Ishikawa (cell line): ENCODE measurements around the gene IFNGR1.

Experiments
- CEBPB ChIP-seq: IDR thresholded peaks from 2 replicates; pipeline ENCODE4 v1.6.1; 2012
- CREB1 ChIP-seq: IDR thresholded peaks from 2 replicates; pipeline ENCODE4 v1.6.1; 2012; ENCODE audit warnings: low read depth
- EGR1 ChIP-seq: IDR thresholded peaks from 2 replicates; pipeline ENCODE4 v1.6.1; 2012
- EP300 ChIP-seq: IDR thresholded peaks from 2 replicates; pipeline ENCODE4 v1.6.1; 2012; ENCODE audit warnings: borderline replicate concordance
- FOXM1 ChIP-seq: IDR thresholded peaks from 2 replicates; pipeline ENCODE4 v1.6.1; 2012; ENCODE audit warnings: low read depth, borderline replicate concordance
- NFIC ChIP-seq: IDR thresholded peaks from 2 replicates; pipeline ENCODE4 v1.6.1; 2012
- RAD21 ChIP-seq: IDR thresholded peaks from 2 replicates; pipeline ENCODE4 v1.6.1; 2012; ENCODE audit warnings: low read depth
- TAF1 ChIP-seq: IDR thresholded peaks from 2 replicates; pipeline ENCODE4 v1.6.1; 2012; ENCODE audit warnings: low read depth, mild to moderate bottlenecking
- TCF12 ChIP-seq: IDR thresholded peaks from 2 replicates; pipeline ENCODE4 v1.6.1; 2012; ENCODE audit warnings: low read depth
- TEAD4 ChIP-seq: IDR thresholded peaks from 2 replicates; pipeline ENCODE4 v1.6.1; 2012
- YY1 ChIP-seq: IDR thresholded peaks from 2 replicates; pipeline ENCODE4 v1.6.1; 2012; ENCODE audit warnings: low read depth
- ZBTB7A ChIP-seq: IDR thresholded peaks from 2 replicates; pipeline ENCODE4 v1.6.1; 2012; ENCODE audit warnings: low read depth
- TF ChIP-seq, protein P1 (sequence below): IDR thresholded peaks from 2 replicates; pipeline ENCODE4 v1.6.1; 2012; ENCODE audit warnings: low read depth, mild to moderate bottlenecking
- TF ChIP-seq, protein P2 (sequence below): IDR thresholded peaks from 2 replicates; pipeline ENCODE4 v1.6.1; 2012
- TF ChIP-seq, protein P3 (sequence below): IDR thresholded peaks from 2 replicates; pipeline ENCODE4 v1.6.1; 2012

IFNGR1 gene

DNA sequence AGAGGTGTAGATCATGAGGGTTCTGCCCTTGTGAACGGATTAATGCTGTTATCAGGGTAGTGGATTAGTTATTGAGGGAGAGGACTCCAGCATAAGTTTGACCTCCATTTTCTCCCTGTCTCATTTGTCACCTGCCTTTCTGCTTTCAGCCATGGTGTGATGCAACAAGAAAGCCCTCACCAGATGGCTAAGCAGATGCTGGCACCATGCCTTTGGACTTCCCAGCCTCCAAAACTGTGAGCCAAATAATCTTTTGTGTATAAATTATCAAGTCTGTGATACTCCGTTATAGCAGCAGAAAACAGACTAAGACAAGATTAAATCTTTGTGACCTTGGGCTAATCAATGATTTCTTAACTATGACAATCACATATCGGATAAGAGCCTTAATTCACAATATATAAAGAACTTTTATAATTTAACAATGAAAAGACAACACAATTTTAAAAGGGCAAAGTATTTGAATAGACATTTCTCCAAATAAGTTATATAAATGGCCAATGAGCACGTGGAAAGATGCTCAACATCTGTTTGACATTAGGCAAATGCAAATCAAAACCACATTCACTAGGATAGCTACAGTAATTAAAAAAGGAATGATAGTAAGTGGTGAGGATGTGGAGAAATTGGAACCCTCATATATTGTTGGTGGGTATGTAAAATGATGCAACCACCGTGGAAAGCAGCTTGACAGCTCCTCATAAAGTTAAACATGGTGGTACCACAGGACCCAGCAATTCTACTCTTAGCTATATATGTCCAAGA, 45.3 kb upstream of the IFNGR1 start:
- TF ChIP-seq RAD21, result no peak
- TF ChIP-seq FOXM1, result no peak
- TF ChIP-seq TCF12, result no peak
- TF ChIP-seq, protein P1, sequence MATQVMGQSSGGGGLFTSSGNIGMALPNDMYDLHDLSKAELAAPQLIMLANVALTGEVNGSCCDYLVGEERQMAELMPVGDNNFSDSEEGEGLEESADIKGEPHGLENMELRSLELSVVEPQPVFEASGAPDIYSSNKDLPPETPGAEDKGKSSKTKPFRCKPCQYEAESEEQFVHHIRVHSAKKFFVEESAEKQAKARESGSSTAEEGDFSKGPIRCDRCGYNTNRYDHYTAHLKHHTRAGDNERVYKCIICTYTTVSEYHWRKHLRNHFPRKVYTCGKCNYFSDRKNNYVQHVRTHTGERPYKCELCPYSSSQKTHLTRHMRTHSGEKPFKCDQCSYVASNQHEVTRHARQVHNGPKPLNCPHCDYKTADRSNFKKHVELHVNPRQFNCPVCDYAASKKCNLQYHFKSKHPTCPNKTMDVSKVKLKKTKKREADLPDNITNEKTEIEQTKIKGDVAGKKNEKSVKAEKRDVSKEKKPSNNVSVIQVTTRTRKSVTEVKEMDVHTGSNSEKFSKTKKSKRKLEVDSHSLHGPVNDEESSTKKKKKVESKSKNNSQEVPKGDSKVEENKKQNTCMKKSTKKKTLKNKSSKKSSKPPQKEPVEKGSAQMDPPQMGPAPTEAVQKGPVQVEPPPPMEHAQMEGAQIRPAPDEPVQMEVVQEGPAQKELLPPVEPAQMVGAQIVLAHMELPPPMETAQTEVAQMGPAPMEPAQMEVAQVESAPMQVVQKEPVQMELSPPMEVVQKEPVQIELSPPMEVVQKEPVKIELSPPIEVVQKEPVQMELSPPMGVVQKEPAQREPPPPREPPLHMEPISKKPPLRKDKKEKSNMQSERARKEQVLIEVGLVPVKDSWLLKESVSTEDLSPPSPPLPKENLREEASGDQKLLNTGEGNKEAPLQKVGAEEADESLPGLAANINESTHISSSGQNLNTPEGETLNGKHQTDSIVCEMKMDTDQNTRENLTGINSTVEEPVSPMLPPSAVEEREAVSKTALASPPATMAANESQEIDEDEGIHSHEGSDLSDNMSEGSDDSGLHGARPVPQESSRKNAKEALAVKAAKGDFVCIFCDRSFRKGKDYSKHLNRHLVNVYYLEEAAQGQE, result no peak
- TF ChIP-seq EP300, result no peak
- TF ChIP-seq TAF1, result no peak
- TF ChIP-seq CEBPB, result no peak
- no peak for TF ChIP-seq ZBTB7A
- TF ChIP-seq EGR1, result no peak
- no peak for TF ChIP-seq CREB1
- TF ChIP-seq NFIC, result no peak
- TF ChIP-seq, protein P2, sequence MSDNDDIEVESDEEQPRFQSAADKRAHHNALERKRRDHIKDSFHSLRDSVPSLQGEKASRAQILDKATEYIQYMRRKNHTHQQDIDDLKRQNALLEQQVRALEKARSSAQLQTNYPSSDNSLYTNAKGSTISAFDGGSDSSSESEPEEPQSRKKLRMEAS, result no peak
- TF ChIP-seq, protein P3, sequence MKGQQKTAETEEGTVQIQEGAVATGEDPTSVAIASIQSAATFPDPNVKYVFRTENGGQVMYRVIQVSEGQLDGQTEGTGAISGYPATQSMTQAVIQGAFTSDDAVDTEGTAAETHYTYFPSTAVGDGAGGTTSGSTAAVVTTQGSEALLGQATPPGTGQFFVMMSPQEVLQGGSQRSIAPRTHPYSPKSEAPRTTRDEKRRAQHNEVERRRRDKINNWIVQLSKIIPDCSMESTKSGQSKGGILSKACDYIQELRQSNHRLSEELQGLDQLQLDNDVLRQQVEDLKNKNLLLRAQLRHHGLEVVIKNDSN, result no peak
- no peak for TF ChIP-seq TEAD4
- no peak for TF ChIP-seq YY1

DNA sequence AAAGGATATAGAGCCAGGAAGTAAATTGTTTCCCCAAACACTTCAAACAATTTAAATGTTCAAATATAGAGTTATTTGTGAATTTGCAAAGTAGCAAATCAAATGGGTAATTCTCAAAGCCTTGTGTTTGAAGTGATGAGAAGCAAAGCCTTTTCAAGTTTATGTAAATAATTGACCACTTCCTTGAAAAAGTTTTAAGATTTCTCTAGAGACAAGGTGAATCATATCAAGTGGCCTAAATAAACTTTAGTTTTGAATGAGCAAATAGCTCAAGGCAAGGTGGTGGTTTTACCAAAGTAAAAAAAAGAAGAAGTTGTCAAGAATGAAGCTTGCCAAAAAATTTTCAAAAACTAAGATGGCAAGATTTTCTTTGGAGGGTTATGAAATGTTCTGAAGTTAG, 42.6 kb upstream of the IFNGR1 start:
- TF ChIP-seq TAF1 (no peak), YY1 (no peak), CEBPB (no peak), TCF12 (no peak), ZBTB7A (no peak), EGR1 (no peak), NFIC (no peak), TEAD4 (no peak), EP300 (no peak), FOXM1 (no peak), CREB1 (no peak), RAD21 (no peak)
- TF ChIP-seq, protein P3, result no peak
- TF ChIP-seq, protein P2, result no peak
- TF ChIP-seq, protein P1, result no peak

DNA sequence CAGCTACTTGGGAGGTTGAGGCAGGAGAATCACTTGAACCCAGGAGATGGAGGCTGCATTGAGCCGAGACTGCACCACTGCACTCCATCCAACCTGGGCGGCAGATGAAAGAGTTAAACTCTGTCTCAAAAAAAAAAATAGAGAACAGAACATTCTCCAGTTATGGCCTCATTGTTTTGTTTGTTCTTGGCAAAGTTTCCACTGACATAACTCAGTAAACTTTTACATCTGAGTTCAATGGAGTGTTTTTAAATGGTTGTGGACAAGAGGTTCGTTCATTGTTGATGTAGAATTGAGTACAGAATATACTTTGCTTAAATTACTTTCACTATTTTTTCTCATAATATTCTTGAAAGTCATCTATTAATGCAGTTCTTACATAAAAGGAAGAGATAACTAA, 42.2 kb upstream of the IFNGR1 start:
- peak; percentile 33; the same call in 1 of the 2 replicates for TF ChIP-seq TEAD4
- TF ChIP-seq, protein P2, result no peak
- peak; percentile 58 for TF ChIP-seq NFIC

DNA sequence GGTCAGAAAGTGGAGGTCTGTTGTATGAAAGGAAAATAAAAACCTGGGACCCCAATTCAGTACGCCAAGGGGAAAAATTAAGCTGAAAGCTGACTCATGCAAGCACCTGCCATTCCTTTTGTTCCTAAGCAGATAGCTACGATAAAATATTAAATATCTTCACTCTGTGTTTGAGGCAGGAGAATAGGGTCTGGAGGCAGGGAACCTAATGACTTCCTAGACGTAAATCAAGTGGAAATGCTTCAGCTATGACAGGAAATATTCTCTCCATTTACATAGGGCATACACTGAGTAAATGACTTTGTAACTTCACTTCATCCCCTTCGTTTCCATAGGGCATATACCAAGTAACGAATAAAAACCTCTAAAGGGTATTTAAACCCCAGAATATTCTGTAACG, 41.0 kb upstream of the IFNGR1 start:
- TF ChIP-seq CEBPB, result no peak
- no peak for TF ChIP-seq TCF12
- no peak for TF ChIP-seq EP300
- TF ChIP-seq, protein P2, result no peak
- TF ChIP-seq, protein P3, result no peak
- no peak for TF ChIP-seq TEAD4
- TF ChIP-seq RAD21, result no peak
- TF ChIP-seq TAF1, result no peak
- no peak for TF ChIP-seq ZBTB7A
- TF ChIP-seq YY1, result no peak

DNA sequence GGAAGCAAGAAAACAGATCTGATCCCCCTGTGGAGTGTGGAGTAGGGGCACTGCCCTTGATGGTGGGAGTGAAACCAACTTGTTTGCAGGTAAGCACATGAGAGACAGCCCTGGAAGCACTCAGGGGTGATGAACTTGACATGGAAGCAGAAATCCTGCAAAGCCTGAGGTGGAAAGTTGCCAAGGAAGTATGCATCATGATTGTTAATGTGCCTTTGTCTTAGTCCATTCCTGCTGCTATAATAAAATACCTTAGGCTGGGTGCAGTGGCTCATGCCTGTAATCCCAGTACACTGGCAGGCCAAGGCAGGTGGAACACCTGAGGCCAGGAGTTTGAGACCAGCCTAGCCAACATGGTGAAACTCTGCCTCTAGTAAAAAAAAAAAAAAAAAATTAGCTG, 40.2 kb upstream of the IFNGR1 start:
- TF ChIP-seq, protein P3, result no peak
- peak; percentile 31; the same call in 1 of the 2 replicates for TF ChIP-seq NFIC
